NCI-H510A treated with DMSO at 0.1 percent for 48 hours (cell line): ENCODE data around the gene PCGF3.
A peak's percentile ranks its signal among the peaks of the same experiment; 100 is the strongest.
"Not testable (repeated sequence)": the region's sequence is repeated elsewhere in the genome, so short reads cannot be mapped to it uniquely, and the experiment has no call there.

Experiments used
- DNase-seq: peaks from one replicate; lab custom pipeline; 2025; lab: John Stamatoyannopoulos, UW

PCGF3 gene

DNA sequence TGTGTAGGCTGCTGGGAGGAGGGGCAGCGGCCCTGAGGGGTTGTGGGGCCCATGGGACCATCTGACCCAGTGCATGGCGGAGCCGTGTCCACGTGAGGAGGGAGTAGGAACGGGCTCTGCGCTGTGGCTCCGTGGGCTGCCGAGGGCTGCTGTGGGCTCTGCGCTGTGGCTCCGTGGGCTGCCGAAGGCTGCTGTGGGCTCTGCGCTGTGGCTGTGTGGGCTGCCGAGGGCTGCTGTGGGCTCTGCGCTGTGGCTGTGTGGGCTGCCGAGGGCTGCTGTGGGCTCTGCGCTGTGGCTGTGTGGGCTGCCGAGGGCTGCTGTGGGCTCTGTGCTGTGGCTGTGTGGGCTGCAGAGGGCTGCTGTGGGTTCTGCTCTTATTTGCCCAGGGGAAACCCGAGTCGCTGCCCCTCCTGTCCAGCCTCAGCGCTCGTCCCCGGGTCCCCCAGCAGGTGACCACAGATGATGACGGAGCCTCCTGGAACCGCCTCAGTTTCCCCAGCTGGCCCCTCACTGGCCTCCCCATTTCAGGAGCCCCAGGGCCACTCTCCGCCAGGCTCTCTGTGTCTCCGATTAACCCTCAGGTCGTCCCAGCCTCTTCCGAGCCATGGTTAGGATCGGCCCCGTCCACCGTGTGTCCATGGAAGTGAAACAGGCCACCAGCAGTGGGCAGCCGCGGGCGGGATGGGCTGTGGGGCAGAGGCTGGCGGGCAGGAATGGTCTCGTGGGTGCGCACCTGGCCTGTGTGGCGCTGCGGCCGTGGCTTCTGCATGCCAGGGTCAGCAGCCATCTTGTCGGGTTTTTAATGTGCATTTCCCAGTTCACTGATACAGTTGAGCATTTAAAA is 20.0 kb downstream of the PCGF3 start:
- DNase-seq = no peak

DNA sequence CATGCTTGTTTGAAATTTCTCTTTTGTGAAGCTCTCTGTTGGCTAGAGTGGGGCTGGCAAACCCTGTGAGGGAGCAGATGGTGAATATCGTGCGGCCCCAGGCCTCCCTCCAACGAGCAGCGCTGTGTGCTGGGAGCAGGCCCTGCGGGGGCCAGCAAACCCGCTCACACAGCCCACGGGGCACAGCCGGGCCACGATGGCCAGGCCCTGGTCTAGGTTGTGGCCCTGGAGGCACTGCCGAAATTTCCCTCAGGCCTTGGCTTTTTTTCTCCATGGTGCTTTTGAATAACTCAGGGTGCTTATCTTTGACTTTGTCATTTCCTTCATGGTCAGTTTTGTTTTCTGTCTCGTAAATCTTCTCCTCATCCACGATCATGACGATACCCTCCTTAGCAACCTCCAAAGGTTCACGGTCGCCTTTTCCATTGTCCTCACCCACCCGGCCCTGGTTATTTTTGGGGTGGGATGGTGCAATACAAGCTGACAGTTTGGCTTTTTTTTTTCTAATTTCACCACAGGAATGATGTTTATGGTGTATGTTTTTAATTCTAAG is 20.7 kb downstream of the PCGF3 start:
- no peak for DNase-seq

DNA sequence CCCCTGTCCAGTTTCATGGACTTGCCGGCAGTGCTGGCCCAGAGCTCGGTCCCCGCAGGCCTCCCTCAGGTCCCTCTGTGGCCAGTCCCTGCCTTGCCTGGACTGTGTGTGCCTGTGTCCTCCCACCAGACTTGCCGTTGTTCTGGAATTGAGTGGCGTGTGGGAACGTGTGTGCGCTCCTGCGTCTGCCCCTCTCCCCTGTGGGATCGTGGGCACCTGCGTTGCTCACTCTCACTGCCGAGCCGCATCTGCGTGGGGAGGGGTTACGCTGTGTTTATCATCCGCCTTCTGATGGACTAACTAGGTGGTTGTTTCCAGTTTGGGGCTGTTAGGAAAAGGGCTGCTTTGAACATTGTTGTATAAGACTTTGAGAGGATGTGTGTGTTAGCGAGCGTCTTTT is 21.2 kb downstream of the PCGF3 start:
- DNase-seq = no peak

DNA sequence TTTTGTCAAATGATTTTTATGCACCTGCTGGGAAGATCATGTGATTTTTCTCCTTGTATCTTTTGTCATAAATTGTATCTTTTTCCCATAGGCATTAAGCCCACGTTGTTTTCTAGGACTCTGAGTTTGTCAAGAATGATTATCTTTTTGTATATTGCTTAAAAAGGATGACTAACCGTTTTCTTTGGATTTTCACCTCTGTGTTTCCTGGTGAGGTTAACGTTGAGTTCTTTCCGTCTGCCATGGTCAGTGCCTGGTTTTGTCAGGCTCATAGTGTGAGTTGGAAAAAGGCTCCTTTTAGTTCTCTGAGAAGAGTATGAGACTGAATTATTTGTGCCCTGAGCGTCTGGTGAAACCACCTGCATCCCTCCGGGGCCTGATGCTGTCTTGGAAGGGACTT is 21.9 kb downstream of the PCGF3 start:
- no peak for DNase-seq

DNA sequence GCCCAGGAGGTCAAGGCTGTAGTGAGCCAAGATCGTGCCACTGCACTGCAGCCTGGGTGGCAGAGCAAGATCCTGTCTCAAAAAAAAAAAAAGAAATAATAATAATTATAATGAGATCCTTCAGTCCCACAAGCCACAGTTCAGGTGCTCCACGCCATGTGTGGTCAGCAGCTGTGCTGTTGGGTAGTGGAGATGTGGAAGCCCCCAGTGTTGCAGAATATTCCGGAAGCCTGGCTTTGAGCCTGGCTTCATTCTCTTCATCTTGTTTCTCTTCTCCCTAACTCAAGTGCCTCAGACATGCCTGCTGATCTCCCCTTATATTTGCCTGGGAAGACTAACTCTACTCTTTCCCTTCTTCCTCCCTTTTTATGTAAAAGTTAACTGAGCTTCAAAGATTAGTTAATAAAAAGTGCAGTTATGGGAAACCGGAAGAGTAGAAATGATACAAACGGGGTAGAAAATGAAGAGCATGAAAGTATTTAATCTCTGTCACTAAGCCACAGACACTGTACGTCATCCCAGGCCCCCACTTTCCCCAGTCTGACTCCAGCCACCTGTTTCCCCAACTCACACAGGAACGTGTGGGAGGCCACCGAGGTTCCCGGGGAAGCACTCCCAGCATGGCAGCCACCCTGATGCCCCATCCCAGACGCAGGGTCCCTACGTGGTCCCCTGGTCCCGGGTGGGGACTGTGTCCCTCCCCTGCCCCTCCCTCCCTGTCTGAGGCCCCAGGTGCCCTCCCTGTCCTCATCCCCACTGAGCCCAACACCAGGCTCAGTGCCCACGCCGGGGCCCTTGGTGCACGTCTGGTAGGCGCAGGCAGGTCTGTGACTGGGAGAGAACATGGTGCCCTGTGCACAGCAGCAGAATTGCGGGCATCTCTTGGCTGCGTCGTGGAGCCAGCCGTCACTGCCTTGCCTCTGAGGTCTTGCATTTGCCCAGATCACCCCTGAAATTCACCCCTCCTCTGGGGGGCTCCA is 24.0 kb downstream of the PCGF3 start:
- DNase-seq = no peak

DNA sequence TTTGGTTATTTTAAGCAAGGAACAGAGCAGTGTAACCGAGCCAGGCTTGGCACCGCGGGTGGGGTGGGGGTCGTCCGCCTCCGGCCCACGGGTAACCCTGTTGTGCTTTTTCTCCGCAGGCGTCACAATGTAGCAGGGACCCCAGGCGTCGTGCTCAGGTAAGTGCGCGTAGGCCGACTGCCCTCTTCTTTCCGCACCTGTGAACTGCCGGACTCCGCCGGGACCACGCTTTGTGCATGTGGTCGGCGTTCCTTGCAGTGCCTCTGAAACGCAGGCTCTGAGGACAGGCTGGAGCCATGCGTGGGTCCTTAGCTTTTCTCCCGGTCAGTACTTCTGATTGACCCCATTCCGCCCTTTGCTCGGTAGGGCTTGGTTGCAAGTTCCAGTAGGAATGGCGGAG is 24.9 kb downstream of the PCGF3 start:
- no peak for DNase-seq

DNA sequence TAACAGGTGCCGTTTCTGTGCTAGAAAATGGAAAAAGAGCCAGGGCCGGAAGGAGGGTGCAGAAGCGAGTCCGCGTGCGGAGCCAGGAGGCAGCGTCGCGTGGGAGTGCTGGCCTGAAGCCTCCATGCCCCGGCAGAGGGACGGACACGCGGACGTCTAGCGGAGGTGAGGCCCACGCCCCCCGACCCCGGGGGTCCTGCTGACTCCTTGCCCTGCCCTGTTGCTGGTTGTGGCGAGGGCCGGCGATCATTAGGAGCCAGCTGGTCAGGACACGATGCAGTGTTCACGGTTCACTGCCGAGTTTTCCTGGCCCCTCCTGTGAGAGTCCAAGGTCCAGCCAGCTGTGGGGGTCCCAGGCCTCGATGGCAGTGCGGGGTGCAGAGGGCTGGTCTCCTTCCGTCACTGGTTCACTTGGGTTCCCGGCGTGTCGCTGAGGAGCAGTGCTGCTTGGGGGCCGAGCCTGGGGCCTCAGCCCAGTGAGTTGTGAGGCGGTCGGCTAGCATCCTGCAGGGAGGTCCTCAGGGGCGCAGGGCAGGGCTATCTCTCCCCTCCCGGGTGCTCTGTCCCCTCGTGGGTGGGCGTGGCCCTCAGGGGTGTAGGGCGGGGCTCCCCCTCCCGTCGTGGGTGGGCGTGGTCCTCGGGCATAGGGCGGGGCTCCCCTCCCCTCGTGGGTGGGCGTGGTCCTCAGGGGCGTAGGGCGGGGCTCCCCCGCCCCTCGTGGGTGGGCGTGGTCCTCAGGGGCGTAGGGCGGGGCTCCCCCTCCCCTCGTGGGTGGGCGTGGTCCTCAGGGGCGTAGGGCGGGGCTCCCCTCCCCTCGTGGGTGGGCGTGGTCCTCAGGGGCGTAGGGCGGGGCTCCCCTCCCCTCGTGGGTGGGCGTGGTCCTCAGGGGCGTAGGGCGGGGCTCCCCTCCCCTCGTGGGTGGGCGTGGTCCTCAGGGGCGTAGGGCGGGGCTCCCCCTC is 25.6 kb downstream of the PCGF3 start:
- DNase-seq = not testable (repeated sequence)

DNA sequence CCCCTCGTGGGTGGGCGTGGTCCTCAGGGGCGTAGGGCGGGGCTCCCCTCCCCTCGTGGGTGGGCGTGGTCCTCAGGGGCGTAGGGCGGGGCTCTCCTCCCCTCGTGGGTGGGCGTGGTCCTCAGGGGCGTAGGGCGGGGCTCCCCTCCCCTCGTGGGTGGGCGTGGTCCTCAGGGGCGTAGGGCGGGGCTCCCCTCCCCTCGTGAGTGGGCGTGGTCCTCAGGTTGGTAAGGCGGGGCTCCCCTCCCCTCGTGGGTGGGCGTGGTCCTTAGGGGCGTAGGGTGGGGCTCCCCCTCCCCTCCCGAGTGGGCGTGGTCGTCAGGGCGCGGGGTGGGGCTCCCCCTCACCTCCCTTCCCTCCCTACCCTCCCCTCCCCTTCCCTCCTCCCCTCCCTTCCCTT is 26.3 kb downstream of the PCGF3 start:
- DNase-seq = not testable (repeated sequence)

DNA sequence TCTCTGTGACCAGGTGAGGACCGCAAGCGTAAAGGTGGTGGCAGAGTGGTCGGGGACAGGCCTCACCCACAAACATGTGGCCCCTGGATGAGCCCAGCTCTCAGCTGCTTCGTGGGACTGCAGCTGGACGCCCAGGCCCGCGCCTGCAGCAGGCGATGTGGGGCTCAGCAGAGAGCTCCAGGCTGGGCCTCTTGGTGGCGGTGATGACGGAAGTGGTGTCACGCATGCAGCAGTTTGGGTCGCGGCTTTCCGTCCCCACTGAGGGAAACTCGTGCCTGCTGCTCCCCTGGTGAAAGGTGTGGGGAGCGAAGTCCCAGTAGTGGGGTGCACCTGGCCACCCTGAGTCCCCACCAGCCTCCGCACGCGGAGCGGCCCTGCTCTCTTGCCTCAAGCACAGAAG is 26.9 kb downstream of the PCGF3 start:
- no peak for DNase-seq

DNA sequence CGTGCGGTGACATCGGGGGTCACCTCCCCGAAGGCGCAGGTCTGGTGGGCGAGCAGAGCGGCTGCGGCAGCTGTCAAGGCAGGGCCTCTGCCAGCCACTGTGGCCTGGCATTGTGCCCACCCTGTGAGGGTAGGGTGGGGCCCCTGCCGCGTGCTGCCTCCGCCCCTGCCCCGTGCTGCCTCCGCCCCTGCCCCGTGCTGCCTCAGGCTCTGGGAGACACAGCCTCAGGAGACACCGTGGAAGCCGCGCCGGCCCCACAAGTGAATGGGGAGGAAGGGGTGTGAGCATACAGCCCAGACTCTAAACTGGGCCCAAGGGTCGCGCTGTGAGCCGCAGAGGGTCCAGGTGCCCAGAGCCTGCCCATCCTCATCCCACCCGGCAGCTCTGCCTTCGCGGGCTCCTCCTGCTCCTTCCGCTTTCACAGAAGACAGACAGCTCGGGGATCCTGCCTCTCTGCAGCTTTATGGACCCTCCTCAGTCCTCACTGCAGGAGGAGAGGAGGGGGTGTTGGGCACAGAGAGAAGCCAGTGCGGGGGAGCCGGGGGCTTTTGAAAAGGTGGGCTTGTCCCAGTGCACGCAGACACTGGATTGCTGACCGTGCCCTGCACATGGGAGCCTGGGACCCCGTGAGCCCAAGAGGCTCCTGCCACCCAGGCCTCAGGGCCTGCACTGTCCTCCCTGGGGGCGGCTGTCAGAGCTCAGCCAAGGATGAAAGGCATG is 27.4 kb downstream of the PCGF3 start:
- DNase-seq = no peak

DNA sequence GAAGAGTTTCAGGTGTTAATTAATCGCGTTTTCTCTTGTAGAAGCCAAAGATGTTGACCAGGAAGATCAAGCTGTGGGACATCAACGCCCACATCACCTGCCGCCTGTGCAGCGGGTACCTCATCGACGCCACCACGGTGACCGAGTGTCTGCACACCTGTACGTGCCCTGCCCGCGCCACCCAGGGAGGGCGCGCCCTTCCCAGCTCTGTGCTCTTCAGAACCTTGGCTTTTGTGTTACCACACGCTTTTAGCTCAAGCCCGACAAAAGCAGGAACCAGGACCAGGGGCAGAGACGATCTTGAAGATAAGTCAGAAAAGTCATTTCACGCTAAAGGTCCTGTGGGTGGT is 28.0 kb downstream of the PCGF3 start:
- no peak for DNase-seq

DNA sequence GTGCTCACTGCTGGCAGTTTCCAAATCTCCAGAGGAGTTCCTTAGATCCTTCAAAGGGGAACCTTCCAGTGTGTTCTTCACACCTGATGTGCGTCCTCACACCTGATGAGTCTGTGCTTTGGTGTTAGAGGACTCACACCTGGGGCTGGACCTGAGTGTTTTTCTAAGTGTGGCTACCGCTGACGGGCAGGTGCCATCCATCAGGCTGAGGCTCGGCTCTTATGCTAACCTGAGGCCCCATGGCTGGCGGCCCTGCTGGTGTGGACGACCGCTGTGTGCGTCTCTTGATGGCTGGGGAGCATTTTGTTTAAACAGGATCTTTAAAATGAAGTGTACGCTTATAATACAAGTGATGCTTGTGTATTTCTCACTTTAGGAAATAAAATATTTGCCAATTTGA is 28.4 kb downstream of the PCGF3 start:
- DNase-seq = no peak

DNA sequence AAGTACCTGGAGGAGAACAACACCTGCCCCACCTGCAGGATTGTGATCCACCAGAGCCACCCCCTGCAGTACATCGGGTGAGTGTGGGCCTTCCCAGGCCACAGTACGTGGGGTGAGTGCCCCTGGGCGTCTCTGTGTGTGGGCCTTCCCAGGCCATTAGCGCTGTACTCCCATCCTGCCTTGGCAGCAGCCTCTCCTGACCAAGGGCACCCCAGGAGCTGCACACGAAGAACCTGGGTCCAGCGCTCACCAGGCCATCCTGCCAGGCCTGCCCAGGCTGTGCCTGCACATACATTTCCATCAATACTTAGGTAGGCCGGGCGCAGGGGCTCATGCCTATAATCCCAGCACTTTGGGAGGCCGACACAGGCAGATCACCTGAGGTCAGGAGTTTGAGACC is 29.3 kb downstream of the PCGF3 start:
- DNase-seq = no peak

DNA sequence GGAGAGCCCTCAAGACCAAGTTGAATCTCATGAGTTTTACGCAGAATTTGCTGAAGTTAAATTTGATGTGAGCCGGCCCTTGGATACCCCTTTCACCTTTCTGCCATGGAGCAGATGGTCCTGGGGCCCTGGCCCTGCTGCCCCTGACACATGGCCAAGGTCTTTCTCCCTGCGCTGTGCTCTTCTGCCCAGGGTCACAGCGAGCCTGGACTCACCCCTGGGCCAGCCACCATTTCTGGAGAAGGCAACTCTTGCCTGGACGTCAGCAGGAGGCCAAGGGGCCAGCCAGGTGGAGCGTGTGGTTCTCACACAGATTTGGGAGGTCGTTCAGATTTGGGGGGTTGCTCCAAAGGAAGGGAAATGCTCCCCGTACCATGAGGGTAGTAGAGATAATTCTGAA is 30.0 kb downstream of the PCGF3 start:
- no peak for DNase-seq

DNA sequence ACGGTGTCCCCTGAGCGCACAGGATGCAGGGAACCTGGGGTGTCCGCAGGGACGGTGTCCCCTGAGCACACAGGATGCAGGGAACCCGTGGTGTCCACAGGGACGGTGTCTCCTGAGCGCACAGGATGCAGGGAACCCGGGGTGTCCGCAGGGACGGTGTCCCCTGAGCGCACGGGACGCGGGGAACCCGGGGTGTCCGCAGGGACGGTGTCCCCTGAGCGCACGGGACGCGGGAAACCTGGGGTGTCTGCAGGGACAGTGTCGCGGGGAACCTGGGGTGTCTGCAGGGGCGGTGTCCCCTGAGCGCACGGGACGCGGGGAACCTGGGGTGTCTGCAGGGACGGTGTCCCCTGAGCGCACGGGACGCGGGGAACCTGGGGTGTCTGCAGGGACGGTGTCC is 30.9 kb downstream of the PCGF3 start:
- not testable (repeated sequence) for DNase-seq

DNA sequence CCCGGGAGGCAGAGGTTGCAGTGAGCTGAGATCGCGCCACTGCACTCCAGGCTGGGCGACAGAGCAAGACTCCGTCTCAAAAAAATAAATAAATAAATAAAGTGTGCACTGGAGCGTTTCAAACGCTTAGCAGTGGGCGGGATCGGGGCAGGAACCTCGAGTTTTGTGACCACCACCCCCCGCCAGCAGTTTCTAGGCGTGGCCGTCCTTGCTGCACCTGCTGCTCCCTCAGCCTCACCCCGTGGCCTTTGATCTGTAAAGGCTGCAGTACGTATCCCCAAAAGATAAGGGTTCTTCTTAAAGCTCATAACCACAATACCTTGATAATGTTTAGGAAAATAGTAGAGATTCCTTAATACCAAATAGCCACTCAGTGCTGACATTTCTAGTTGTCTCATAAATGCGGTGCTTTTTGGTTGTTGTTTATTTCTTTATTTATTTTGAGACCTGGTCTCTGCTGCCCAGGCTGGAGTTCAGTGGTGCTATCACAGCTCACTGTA is 33.2 kb downstream of the PCGF3 start:
- peak; percentile 2 for DNase-seq

DNA sequence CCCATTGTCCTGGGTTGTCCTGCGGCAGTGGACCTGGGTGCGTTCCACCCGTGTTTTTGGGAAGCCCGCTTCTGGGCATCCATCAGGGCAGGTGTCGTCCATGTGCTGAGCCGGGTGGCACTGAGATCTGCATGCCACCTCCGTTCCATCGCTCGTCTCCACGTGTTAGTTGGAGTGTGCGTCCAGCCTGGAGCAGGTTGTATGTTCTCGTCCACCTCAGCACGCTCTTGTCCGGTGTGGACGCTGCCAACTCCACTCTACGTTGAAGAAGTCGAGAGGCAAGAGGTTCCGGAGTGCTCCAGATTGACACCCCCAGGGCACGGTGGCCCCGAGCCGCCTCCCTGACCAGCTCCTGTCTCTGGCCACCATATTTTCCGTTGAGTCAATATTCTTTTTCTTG is 33.9 kb downstream of the PCGF3 start:
- no peak for DNase-seq

DNA sequence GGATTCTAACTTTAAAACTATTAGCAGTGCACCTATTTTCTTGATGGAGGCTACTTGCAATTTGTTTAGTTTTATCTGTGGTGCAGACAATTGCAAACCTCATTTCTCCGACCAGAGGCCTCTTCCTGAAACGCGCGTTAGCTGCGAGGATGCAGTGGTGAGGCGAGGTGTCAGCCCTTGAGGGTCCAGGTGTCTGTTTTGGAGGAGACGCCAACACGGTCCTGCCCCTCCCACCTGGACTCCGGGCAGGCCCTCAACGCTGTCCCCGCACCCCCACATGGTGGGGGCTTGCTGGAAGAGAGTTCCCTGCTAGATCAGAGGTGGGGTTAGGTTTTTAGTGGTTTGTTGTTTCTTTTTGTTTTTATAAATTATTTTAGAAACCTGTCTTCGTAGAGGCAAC is 34.4 kb downstream of the PCGF3 start:
- DNase-seq = no peak

DNA sequence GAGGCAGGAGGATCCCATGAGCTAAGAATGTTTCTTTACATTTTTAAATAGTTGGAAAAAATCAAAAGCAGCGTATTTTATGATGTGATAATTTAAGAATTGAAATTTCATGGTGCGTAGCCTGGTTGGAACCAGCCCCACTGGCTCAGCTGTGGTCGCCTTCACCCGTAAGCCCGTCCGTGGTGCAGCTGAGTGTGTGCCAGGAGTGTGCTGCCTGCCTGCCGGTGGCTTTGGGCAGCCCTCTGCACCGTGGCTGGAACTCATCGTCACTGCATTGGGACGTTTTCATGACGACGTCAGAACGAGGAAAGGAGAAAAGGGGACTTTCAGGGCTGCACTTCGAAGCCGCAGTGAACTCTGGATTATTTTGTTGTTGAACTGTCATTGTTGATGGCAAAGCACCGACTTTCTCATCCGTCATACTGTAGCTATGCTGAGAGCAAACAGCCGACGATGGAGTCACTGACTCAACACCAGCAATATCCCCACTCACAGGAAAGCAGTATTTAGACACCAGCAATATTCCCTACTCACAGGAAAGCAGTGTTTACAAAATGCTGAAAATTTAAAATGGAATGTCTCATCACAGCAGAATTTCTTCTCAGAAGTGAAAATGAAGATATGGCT is 35.1 kb downstream of the PCGF3 start:
- no peak for DNase-seq

DNA sequence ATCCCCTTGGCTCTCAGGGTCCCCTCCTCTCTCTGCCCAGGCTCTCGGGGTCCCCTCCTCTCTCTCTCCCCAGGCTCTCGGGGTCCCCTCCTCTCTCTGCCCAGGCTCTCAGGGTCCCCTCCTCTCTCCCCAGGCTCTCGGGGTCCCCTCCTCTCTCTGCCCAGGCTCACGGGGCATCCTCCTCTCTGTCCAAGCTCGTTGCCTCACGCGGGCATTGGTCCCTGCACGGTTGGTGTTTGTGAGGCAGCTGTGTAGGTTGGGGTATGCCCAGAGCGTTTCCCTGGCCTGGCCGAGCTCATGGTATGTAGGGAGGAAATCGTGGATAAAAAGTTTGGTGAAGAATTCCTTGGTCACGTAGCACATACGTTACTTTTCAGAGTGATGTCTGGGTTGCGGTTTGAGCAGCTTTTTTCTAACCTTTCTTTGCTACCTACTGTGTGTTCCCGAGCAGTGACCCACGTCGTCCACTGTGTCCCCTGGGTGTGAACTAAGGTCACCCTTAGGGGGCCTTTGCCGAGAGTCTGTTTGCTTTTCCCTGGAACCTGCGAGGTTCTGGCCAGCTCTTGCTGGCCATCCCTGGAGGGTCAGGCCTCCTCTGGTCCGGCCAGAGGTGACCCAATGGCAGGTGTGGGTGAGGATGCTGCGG is 36.6 kb downstream of the PCGF3 start:
- no peak for DNase-seq
